Duodenal mucosa (tissue), 2 donors: ENCODE data around the gene HPGDS.

Experiments used
- H3K27ac ChIP-seq: one replicate; pipeline ENCODE4 v1.7.0; 2013; ENCODE audit warnings: low read depth, low read length
- H3K27me3 ChIP-seq, 2 donors: one replicate each; pipeline ENCODE4 v1.7.0; 2013; ENCODE audit warnings: low read length in 2 of 2, control low read depth in 1 of 2; ENCODE audit not compliant: insufficient read depth in 2 of 2, control insufficient read depth in 1 of 2
- H3K36me3 ChIP-seq, 2 donors: one replicate each; pipeline ENCODE4 v1.7.0; 2013; ENCODE audit warnings: low read length in 2 of 2, control low read depth in 1 of 2; ENCODE audit not compliant: insufficient read depth in 2 of 2, control insufficient read depth in 1 of 2
- H3K4me1 ChIP-seq, 2 donors: one replicate each; pipeline ENCODE4 v1.7.0; 2013; ENCODE audit warnings: low read length in 2 of 2, control low read depth in 1 of 2; ENCODE audit not compliant: insufficient read depth in 2 of 2, control insufficient read depth in 1 of 2
- H3K4me3 ChIP-seq, 2 donors: one replicate each; pipeline ENCODE4 v1.7.0; 2013; ENCODE audit warnings: low read length in 2 of 2, low read depth in 1 of 2
- H3K9ac ChIP-seq, 2 donors: one replicate each; pipeline ENCODE4 v1.7.0; 2013; ENCODE audit warnings: low read length in 2 of 2, low read depth in 1 of 2
- H3K9me3 ChIP-seq, 2 donors: one replicate each; pipeline ENCODE4 v1.7.0; 2013; ENCODE audit warnings: low read length in 2 of 2, control low read depth in 1 of 2; ENCODE audit not compliant: control insufficient read depth in 1 of 2

HPGDS gene

DNA sequence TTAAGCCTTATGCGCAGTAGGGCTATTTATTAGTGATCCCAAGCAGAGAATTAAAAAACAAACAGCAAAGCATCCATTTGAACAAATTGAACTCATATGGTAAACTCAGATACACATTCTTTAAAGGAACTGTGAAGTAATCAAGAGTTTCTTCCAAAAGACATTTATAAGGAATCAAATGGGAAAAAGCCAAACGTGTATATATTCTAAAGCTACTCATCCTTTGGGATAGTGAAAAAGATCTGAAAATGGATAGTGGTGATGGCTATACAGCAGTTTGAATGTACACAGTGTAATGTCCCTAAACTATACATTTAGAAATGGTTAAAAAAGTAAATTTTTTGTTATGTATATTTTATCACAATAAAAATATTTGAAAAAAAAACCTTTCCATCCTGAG is 16.6 kb upstream of the HPGDS start:
- H3K27ac ChIP-seq = no peak overlapping the region
- H3K9me3 ChIP-seq = no peaks in the 10 kb centered on the region
- H3K27me3 ChIP-seq = no peaks in the 10 kb centered on the region
- H3K4me3 ChIP-seq = no peak overlapping the region
- H3K9ac ChIP-seq = no peak overlapping the region
- no peaks in the 10 kb centered on the region for H3K4me1 ChIP-seq
- no peaks in the 10 kb centered on the region for H3K36me3 ChIP-seq

DNA sequence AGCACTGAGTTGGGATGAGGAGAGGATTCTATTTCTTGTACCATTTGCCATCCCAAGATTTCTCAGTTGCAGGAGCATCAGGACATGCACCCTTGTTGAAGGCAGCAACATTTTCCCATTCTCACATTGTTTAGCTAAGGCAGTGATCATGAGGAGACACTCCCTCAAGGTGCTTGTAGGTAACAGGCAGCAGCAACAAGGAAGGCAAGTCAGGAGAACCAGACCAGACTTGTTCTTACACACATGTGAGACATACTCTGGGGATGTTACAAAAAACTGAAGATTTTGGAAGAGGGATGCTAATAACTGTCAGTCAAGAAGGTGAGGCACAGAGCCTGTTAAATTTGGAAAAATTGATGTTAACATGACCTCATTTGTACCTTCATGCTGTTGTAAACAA is 15.5 kb upstream of the HPGDS start:
- Histone ChIP-seq H3K36me3 (no peaks in the 10 kb centered on the region), H3K9me3 (no peaks in the 10 kb centered on the region), H3K27ac (no peak overlapping the region), H3K9ac (no peak overlapping the region), H3K27me3 (no peaks in the 10 kb centered on the region), H3K4me3 (no peak overlapping the region), H3K4me1 (no peaks in the 10 kb centered on the region)

DNA sequence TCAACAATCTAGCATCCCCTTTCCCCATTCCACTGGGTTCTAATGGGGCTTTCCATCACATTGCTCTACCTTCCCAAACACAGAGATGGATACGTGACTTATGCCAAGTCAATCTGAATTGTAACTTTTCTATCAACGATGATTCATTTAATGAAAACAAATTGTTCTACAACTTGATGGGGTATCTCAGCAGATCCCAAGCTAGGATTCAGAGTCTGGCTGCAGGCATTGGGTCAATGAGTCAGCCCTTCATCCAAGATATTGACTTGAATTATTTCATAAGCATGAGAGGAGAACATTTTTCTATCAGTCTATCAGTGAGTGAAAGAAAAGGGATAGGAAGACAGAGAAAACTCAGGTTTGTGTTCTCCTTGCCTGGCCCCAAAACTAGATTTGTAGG is 15.0 kb upstream of the HPGDS start:
- no peaks in the 10 kb centered on the region for H3K36me3 ChIP-seq
- H3K9me3 ChIP-seq = no peaks in the 10 kb centered on the region
- no peak overlapping the region for H3K9ac ChIP-seq
- H3K27ac ChIP-seq = no peak overlapping the region
- no peaks in the 10 kb centered on the region for H3K27me3 ChIP-seq
- H3K4me3 ChIP-seq = no peak overlapping the region
- H3K4me1 ChIP-seq = no peaks in the 10 kb centered on the region

DNA sequence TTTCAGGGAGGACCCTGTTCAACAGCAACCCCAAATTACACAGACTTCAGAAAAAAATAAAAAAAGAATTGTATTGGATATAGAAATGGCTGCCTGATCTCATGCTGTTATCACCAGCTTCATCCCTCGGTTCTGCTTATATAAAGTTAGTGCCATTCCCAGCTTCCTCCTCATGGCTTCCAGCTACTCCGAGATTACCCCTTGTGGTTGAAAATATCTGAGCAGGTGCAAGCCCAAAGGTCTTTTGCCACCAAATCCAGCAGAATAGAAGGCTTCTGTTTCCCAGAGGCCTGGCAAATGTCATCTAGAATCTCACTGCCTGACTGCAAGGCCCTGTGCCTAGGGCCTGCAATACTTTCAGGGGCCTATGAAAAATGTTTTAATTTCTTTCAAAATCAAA is 13.8 kb upstream of the HPGDS start:
- Histone ChIP-seq H3K27ac (no peak overlapping the region), H3K4me3 (no peak overlapping the region), H3K9me3 (no peaks in the 10 kb centered on the region), H3K36me3 (no peaks in the 10 kb centered on the region), H3K9ac (no peak overlapping the region), H3K4me1 (no peaks in the 10 kb centered on the region), H3K27me3 (no peaks in the 10 kb centered on the region)

DNA sequence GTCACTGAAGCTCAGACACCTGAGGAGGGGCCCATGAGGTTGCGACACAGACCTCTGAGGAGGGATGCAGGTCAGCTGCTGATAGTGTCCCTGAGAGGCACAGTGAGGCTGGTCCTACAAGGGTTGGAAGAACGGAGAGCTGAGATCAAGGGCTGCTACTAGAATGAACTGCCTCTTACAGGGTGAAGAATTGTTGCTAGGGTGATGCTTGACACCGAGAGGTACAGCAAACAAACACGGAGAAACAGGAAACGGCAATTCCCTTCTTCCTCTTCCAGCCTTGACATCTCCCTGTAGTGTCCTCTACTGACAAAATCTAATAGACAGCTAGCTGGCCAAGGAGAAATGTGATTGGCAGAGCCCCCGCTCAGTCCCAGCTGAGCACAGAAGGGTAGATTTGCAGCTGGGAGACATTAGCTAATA is 11.8 kb upstream of the HPGDS start:
- no peaks in the 10 kb centered on the region for H3K27me3 ChIP-seq
- no peaks in the 10 kb centered on the region for H3K36me3 ChIP-seq
- H3K4me3 ChIP-seq = no peak overlapping the region
- H3K27ac ChIP-seq = no peak overlapping the region
- H3K9me3 ChIP-seq = no peaks in the 10 kb centered on the region
- H3K9ac ChIP-seq = no peak overlapping the region
- no peaks in the 10 kb centered on the region for H3K4me1 ChIP-seq

DNA sequence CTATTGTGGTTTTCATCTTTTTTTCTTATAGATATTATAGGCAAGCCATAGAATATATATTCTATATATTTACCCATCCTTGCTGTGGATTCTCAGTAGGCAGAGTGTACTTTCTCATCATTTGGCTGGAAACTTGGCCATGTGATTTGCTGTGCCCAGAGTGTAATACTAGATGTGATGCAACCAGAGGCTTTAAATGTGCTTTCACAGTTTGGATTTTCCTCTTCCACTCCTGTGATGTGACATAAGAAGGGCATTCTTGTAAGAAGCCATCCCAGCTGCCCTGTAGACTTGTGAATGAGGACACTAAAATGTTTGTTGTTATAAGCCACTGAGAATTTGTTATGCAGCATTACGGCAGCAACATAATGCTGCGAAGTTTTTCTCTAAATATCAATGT is 10.4 kb upstream of the HPGDS start:
- no peaks in the 10 kb centered on the region for H3K27me3 ChIP-seq
- H3K4me1 ChIP-seq = no peaks in the 10 kb centered on the region

DNA sequence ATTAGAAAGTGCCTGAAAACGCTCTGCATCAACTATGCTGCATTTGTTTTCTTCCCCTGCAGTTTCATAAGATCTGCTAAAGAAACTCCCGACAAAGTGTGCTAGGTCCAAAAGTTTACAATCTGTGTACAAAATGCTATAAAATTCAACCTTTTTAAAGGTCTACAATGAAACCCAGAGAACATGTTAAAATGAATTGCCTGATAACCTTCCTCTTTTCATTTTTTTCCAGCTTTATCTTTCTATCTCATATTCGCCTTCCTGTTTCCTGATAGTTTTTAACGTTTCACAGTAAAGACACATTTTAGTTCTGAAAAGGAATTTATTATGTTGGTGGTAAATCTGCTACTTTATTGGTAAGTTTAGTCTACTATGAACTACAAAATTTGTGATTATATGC is 9.5 kb upstream of the HPGDS start:
- Histone ChIP-seq H3K27me3 (no peaks in the 10 kb centered on the region), H3K4me1 (no peaks in the 10 kb centered on the region)

More for the DNA sequence above, 10.4 kb upstream of the HPGDS start:
- Histone ChIP-seq H3K36me3 (no peaks in the 10 kb centered on the region), H3K27ac (no peak overlapping the region), H3K9ac (no peak overlapping the region), H3K9me3 (no peaks in the 10 kb centered on the region), H3K4me3 (no peak overlapping the region)

DNA sequence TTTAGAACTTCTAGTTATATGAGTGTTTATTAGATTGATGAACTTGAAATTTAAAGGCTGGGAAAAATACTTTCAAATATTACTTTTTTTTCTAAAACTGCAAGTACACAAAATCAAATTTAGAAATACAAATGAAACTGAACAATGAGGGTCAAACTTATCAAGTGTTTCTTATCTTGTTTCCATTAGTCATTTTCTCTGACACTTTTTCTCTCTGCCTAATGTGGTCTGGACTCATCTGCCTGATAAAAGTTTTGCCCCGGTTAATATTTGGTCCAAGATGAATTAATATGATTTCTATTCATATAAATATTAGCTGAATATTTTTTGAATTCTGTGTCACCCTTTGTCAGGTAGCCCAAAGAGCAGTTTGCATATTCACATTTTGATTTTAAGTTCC is 8.7 kb upstream of the HPGDS start:
- Histone ChIP-seq H3K4me3 (no peak overlapping the region), H3K9ac (no peak overlapping the region), H3K36me3 (no peaks in the 10 kb centered on the region), H3K9me3 (no peaks in the 10 kb centered on the region), H3K27ac (no peak overlapping the region), H3K4me1 (no peaks in the 10 kb centered on the region), H3K27me3 (no peaks in the 10 kb centered on the region)

More for the DNA sequence above, 9.5 kb upstream of the HPGDS start:
- Histone ChIP-seq H3K4me3 (no peak overlapping the region), H3K36me3 (no peaks in the 10 kb centered on the region), H3K9ac (no peak overlapping the region), H3K9me3 (no peaks in the 10 kb centered on the region), H3K27ac (no peak overlapping the region)

DNA sequence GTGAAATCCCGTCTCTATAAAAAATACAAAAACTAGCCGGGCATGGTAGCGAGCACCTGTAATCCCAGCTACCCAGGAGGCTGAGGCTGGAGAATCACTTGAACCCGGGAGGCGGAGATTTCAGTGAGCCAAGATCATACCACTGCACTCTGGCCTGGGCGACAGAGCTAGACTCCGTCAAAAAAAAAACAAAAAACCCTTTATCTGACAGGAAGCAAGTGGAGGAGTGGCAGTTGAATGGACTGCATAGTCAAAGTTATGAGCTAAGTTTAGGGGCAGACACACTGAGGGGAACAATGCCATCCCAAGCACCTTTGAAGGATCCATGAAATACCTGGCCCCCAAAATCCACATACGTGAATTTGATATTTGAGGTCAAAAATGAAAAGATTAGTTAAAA is 7.5 kb upstream of the HPGDS start:
- no peak overlapping the region for H3K27ac ChIP-seq
- H3K36me3 ChIP-seq = no peaks in the 10 kb centered on the region
- no peaks in the 10 kb centered on the region for H3K4me1 ChIP-seq
- no peaks in the 10 kb centered on the region for H3K27me3 ChIP-seq
- H3K4me3 ChIP-seq = no peak overlapping the region
- H3K9ac ChIP-seq = no peak overlapping the region
- no peaks in the 10 kb centered on the region for H3K9me3 ChIP-seq

DNA sequence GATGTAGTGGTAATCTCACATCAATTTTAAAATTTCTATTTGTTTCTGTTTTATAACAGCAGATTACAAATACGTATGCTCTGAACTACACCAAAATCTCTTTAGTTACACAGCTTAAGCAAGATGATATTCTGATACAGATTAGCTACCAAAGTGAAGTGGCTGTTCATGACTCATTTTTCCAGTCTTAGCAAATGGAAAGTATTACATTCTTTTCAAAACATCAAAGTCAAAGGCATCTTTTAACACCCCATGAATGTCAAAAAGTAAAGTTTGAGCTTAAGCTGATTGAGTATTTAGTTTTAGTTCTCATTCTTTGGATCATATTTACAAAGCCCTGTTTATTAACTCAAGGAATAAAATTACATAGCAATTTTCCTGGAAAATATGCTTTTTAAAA is 6.6 kb upstream of the HPGDS start:
- no peak overlapping the region for H3K9ac ChIP-seq
- no peaks in the 10 kb centered on the region for H3K4me1 ChIP-seq
- H3K27ac ChIP-seq = no peak overlapping the region
- no peaks in the 10 kb centered on the region for H3K27me3 ChIP-seq
- no peaks in the 10 kb centered on the region for H3K36me3 ChIP-seq
- H3K4me3 ChIP-seq = no peak overlapping the region
- H3K9me3 ChIP-seq = no peaks in the 10 kb centered on the region

DNA sequence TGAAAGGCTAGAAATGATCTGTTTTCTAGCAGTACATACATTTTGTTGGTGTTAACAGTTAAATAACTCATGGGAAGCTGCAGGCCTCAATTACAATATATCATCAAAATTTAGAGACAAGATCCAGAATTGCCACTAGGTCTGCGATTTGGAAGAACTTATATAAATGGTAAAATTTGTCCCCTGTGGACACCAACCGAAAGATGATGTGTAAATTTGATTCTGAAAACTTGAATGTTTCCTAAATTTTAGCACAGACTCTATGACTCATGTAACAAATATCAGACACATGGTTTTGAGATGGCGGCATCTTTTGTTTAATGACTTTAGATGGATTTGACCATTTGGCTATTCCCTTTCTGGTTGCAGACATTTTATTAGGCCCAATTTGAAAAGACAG is 6.0 kb upstream of the HPGDS start:
- H3K27me3 ChIP-seq = no peaks in the 10 kb centered on the region
- no peak overlapping the region for H3K4me3 ChIP-seq
- H3K4me1 ChIP-seq = no peaks in the 10 kb centered on the region
- no peak overlapping the region for H3K27ac ChIP-seq
- H3K9ac ChIP-seq = no peak overlapping the region
- H3K36me3 ChIP-seq = no peaks in the 10 kb centered on the region
- no peaks in the 10 kb centered on the region for H3K9me3 ChIP-seq
